ENCODE measurements around the gene SLC22A2.

Gene SLC22A2

DNA sequence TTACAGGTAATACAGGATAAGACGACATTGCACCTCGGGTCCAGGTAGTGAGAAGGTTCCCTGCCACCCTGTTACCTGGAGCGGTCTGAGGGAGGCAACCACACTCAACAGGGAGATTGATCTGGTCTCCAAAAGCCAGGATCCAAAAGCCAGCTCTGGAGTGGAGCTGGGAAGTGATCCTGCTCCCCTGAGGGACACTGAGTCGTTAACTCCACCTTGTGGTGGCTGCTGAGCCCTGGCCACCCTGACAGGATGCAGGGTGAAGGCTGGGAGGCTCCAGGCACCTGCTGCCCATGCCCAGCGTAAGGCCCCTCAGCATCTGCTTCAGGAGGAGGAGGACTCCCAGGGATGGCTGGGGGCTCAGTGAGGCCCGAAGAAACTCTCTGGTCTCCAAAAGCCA is 38.7 kb upstream of the SLC22A2 start:
- H3K36me3 ChIP-seq (ENCODE audit: insufficient read depth, low read length) = no peaks in the 10 kb centered on the region
- H3K9ac ChIP-seq (ENCODE audit: insufficient read length) = no peak overlapping the region
- no peak for TF ChIP-seq FOXP2 (optimal IDR thresholded peaks at IDR 0.05; ENCODE audit: control extremely low read depth, extremely low read length, insufficient read depth)
- no peak for TF ChIP-seq EZH2 (IDR thresholded peaks at IDR 0.05)
- TF ChIP-seq POLR2AphosphoS5 (IDR thresholded peaks at IDR 0.05; ENCODE audit: borderline replicate concordance, low read depth, low read length) = no peak
- H3K4me3 ChIP-seq = no peak overlapping the region
- no peak for DNase-seq (ENCODE audit: low read depth, low spot score)
- no peak overlapping the region for H3K27ac ChIP-seq
- no peaks in the 10 kb centered on the region for H3K9me3 ChIP-seq (ENCODE audit: low read depth, low read length)

DNA sequence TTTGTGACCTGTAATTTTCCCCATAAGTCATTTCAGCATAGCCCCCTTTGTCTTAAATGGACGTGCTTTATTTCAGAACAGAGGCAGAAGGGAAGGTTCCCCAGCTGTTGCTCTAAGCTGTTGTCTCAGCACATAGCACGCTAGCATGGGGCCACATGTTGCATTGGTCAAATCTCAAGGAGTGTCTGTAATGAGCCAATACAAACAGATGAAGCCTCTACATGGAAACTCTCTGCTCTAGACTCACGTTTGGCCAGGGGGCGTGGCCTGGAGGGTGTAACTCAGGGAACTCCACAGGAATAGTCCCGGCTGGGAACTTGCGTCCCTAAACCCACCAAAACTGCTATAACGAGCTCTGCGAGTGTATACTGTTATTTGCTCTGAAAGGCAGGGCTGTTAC is 35.2 kb upstream of the SLC22A2 start:
- no peak overlapping the region for H3K27ac ChIP-seq
- no peaks in the 10 kb centered on the region for H3K36me3 ChIP-seq (ENCODE audit: insufficient read depth, low read length)
- no peak overlapping the region for H3K9ac ChIP-seq (ENCODE audit: insufficient read length)
- H3K9me3 ChIP-seq (ENCODE audit: low read depth, low read length) = no peaks in the 10 kb centered on the region
- TF ChIP-seq EZH2 (IDR thresholded peaks at IDR 0.05) = no peak
- TF ChIP-seq POLR2AphosphoS5 (IDR thresholded peaks at IDR 0.05; ENCODE audit: borderline replicate concordance, low read depth, low read length) = no peak
- TF ChIP-seq FOXP2 (optimal IDR thresholded peaks at IDR 0.05; ENCODE audit: control extremely low read depth, extremely low read length, insufficient read depth) = no peak
- DNase-seq (ENCODE audit: low read depth, low spot score) = no peak
- no peak overlapping the region for H3K4me3 ChIP-seq

DNA sequence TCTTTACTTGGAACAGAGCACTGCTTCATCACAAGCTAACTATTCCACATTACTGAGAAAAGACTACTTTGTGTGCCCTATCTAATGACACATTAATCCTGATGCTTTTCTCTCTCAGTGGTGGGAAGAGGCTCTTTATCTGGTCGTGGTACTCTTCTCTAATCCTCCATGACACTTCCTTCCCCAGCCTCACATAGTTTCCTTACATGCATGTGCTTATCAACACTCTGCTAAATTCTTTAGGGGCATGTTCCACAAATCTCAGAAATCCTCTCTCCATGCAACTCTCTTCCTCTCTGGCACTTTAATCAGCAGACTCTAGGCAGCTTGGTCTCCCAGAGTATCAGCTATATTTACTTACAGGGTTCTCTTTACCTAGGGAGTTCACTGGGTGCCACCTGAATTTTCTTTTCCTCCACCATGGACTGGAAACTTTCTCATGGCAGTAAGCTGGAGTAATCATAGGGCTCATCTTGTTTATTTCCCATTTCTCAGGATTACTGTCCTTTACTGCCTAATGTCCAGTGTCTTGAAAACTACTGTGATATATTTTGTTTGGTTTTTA is 27.0 kb upstream of the SLC22A2 start:
- H3K4me3 ChIP-seq = no peak overlapping the region
- H3K27ac ChIP-seq = no peak overlapping the region
- no peaks in the 10 kb centered on the region for H3K36me3 ChIP-seq (ENCODE audit: insufficient read depth, low read length)
- H3K9me3 ChIP-seq (ENCODE audit: low read depth, low read length) = no peaks in the 10 kb centered on the region
- no peak overlapping the region for H3K9ac ChIP-seq (ENCODE audit: insufficient read length)
- TF ChIP-seq POLR2AphosphoS5 (IDR thresholded peaks at IDR 0.05; ENCODE audit: borderline replicate concordance, low read depth, low read length) (no peak), FOXP2 (optimal IDR thresholded peaks at IDR 0.05; ENCODE audit: control extremely low read depth, extremely low read length, insufficient read depth) (no peak), EZH2 (IDR thresholded peaks at IDR 0.05) (no peak)
- DNase-seq (ENCODE audit: low read depth, low spot score) = no peak

DNA sequence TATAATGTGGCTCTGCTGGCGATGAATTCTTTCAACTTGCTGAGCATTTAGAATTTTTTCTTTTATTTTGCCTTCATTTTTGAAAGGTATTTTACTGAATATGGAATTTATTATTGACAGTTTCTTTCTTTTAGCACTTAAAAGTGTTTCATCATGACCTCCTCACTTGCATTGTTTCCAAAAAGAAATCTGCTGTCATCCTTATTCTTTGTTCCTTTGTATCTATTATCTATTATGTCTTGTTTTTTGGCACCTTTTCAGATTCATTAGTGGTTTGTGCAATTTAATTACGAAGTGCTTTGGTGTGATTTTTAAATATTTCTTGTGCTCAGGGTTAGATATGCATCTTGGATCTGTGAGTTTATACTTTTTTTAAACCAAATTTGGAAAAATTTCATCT is 26.0 kb upstream of the SLC22A2 start:
- no peak for DNase-seq (ENCODE audit: low read depth, low spot score)
- H3K27ac ChIP-seq = no peak overlapping the region
- H3K9me3 ChIP-seq (ENCODE audit: low read depth, low read length) = no peaks in the 10 kb centered on the region
- H3K4me3 ChIP-seq = no peak overlapping the region
- H3K9ac ChIP-seq (ENCODE audit: insufficient read length) = no peak overlapping the region
- TF ChIP-seq POLR2AphosphoS5 (IDR thresholded peaks at IDR 0.05; ENCODE audit: borderline replicate concordance, low read depth, low read length) = no peak
- TF ChIP-seq FOXP2 (optimal IDR thresholded peaks at IDR 0.05; ENCODE audit: control extremely low read depth, extremely low read length, insufficient read depth) = no peak
- no peak for TF ChIP-seq EZH2 (IDR thresholded peaks at IDR 0.05)
- H3K36me3 ChIP-seq (ENCODE audit: insufficient read depth, low read length) = no peaks in the 10 kb centered on the region

DNA sequence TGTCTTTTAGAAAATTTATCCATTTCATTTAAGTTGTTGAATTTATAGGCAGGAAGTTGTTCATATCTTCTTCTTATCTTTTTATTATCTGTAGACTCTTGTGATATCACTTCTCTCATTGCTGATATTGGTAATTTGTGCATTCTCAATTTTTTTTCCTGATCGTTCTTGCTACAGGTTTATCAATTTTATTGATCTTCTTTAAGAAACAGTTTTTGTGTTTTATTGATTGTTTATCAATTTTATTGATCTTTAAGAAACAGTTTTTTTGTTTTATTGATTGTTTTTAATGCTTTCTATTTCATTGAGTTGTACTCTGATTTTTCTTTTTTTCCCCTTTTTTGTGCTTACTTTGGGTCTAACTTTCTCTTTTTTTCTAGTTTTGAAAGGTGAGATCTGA is 23.8 kb upstream of the SLC22A2 start:
- no peak overlapping the region for H3K9ac ChIP-seq (ENCODE audit: insufficient read length)
- H3K27ac ChIP-seq = no peak overlapping the region
- TF ChIP-seq EZH2 (IDR thresholded peaks at IDR 0.05) (no peak), FOXP2 (optimal IDR thresholded peaks at IDR 0.05; ENCODE audit: control extremely low read depth, extremely low read length, insufficient read depth) (no peak), POLR2AphosphoS5 (IDR thresholded peaks at IDR 0.05; ENCODE audit: borderline replicate concordance, low read depth, low read length) (no peak)
- no peak for DNase-seq (ENCODE audit: low read depth, low spot score)
- H3K9me3 ChIP-seq (ENCODE audit: low read depth, low read length) = no peaks in the 10 kb centered on the region
- no peaks in the 10 kb centered on the region for H3K36me3 ChIP-seq (ENCODE audit: insufficient read depth, low read length)
- no peak overlapping the region for H3K4me3 ChIP-seq

DNA sequence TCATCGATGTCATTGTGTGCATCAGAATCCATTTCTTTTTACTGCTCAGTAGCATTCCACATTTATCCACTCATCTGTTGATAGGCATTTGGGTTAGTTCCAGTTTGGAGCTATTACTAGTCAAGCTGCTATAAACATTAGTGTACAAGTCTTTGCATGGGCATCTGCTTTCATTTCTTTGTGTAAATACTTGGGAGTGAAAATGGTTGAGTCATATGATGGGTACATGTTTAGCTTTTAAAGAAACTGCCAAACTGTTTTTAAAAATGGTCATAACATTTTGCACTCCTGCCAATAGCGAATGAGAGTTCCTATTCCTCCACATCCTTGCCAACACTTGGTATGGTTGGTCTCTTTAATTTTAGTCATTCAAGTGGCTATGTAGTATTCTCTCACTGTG is 21.2 kb upstream of the SLC22A2 start:
- TF ChIP-seq EZH2 (IDR thresholded peaks at IDR 0.05) (no peak), POLR2AphosphoS5 (IDR thresholded peaks at IDR 0.05; ENCODE audit: borderline replicate concordance, low read depth, low read length) (no peak), FOXP2 (optimal IDR thresholded peaks at IDR 0.05; ENCODE audit: control extremely low read depth, extremely low read length, insufficient read depth) (no peak)

DNA sequence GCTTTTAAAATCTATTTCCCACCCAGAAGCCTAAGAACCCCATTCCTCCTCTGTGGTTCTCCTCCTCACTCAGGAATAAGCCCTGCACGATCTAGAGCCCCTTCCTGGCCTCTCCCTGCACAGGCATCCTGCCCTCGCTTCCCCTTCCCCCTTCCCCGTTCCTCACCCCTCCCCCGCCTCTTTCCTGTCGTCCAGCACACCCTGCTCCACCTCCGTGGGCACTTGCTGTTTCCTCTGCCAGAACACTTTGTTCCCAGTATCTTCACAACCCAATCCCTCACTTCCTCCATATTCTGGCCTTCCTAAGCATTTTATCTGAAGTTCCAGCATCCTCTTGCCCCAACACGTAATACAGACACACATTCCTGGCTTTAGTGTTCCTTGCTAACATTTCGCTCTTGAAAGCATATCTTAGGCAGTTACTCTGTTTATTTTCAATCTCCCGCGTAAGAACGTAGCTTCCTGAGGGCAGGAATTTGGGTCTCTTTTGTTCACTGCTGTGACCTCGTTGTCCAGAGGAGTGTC is 20.2 kb upstream of the SLC22A2 start:
- no peak overlapping the region for H3K4me3 ChIP-seq
- no peak overlapping the region for H3K27ac ChIP-seq
- no peak for DNase-seq (ENCODE audit: low read depth, low spot score)
- TF ChIP-seq POLR2AphosphoS5 (IDR thresholded peaks at IDR 0.05; ENCODE audit: borderline replicate concordance, low read depth, low read length) (no peak), EZH2 (IDR thresholded peaks at IDR 0.05) (no peak), FOXP2 (optimal IDR thresholded peaks at IDR 0.05; ENCODE audit: control extremely low read depth, extremely low read length, insufficient read depth) (no peak)
- no peaks in the 10 kb centered on the region for H3K36me3 ChIP-seq (ENCODE audit: insufficient read depth, low read length)
- H3K9ac ChIP-seq (ENCODE audit: insufficient read length) = no peak overlapping the region
- no peaks in the 10 kb centered on the region for H3K9me3 ChIP-seq (ENCODE audit: low read depth, low read length)

More for the DNA sequence above, 21.2 kb upstream of the SLC22A2 start:
- H3K9ac ChIP-seq (ENCODE audit: insufficient read length) = no peak overlapping the region
- no peaks in the 10 kb centered on the region for H3K9me3 ChIP-seq (ENCODE audit: low read depth, low read length)
- H3K36me3 ChIP-seq (ENCODE audit: insufficient read depth, low read length) = no peaks in the 10 kb centered on the region
- no peak for DNase-seq (ENCODE audit: low read depth, low spot score)
- H3K4me3 ChIP-seq = no peak overlapping the region
- no peak overlapping the region for H3K27ac ChIP-seq

DNA sequence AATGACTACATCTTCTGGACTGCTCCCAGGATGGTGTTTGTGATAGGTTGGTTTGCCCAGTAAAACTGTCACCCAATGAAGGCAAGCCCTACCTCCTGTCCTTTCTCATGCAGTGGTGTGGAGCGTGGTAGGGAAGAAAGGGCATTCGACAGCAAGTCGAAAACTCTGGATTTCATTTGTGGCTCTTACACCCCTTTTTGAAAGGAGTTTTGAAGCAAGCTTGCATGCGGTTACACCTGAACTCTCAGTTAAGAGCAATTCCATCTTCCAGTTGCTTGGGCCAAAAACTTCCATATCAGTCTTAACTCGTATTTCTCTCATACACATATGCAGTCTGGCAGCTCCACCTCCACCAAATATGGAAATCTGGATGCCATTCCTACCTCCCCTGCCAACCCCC is 19.7 kb upstream of the SLC22A2 start:
- H3K4me3 ChIP-seq = no peak overlapping the region
- no peak for TF ChIP-seq FOXP2 (optimal IDR thresholded peaks at IDR 0.05; ENCODE audit: control extremely low read depth, extremely low read length, insufficient read depth)
- no peak for TF ChIP-seq EZH2 (IDR thresholded peaks at IDR 0.05)
- no peak for TF ChIP-seq POLR2AphosphoS5 (IDR thresholded peaks at IDR 0.05; ENCODE audit: borderline replicate concordance, low read depth, low read length)
- DNase-seq (ENCODE audit: low read depth, low spot score) = no peak
- no peak overlapping the region for H3K9ac ChIP-seq (ENCODE audit: insufficient read length)
- no peaks in the 10 kb centered on the region for H3K9me3 ChIP-seq (ENCODE audit: low read depth, low read length)
- no peaks in the 10 kb centered on the region for H3K36me3 ChIP-seq (ENCODE audit: insufficient read depth, low read length)
- no peak overlapping the region for H3K27ac ChIP-seq

DNA sequence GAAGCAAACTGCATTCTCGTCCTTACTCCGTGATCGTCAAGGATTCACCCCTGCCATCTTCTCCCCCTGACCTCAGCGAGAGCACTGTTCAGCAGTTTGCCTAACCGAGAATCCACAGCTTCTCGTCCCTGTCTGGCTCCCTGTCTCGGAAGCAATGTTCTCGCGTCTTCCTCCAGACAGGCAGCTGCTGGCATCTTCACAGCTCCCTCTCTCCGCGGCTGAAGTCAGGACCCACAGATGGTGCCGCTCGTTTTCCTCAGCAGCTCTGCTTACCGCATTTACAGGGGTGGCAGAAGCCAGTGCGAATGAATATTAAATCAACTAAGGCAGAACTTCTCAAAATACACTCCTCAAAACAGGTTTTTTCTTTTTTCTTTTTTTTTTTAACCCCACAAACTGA is 18.9 kb upstream of the SLC22A2 start:
- Histone ChIP-seq H3K4me3 (no peak overlapping the region), H3K9me3 (ENCODE audit: low read depth, low read length) (no peaks in the 10 kb centered on the region), H3K9ac (ENCODE audit: insufficient read length) (no peak overlapping the region), H3K27ac (no peak overlapping the region), H3K36me3 (ENCODE audit: insufficient read depth, low read length) (no peaks in the 10 kb centered on the region)
- DNase-seq (ENCODE audit: low read depth, low spot score) = no peak
- TF ChIP-seq POLR2AphosphoS5 (IDR thresholded peaks at IDR 0.05; ENCODE audit: borderline replicate concordance, low read depth, low read length) = no peak
- TF ChIP-seq EZH2 (IDR thresholded peaks at IDR 0.05) = no peak
- TF ChIP-seq FOXP2 (optimal IDR thresholded peaks at IDR 0.05; ENCODE audit: control extremely low read depth, extremely low read length, insufficient read depth) = no peak
